K562 (cell line): ENCODE data around the gene TNK2. TPM values are rescaled to one million over a fixed set of nuclear protein-coding genes. Genes with fewer than 3 reads are reported as not detected.

ENCODE experiments used
- CBX2 ChIP-seq: fragments of 200-600 bp; sonication (generic); IDR thresholded peaks from one replicate; pipeline ENCODE4 v1.6.1; 2012; ENCODE audit warnings: mild to moderate bottlenecking, low read length, inconsistent platforms; ENCODE audit not compliant: insufficient read depth, poor library complexity, severe bottlenecking
- E2F6 ChIP-seq, 2 experiments: IDR thresholded peaks; 2 replicates each; pipeline ENCODE4 v1.6.1; 2011; ENCODE audit warnings: borderline replicate concordance in 1 of 2, control low read depth in 1 of 2, low read depth in 1 of 2, low read length in 1 of 2, mild to moderate bottlenecking in 1 of 2, mixed read lengths in 1 of 2, moderate library complexity in 1 of 2; ENCODE audit not compliant: insufficient read depth in 1 of 2, insufficient read length in 1 of 2, poor library complexity in 1 of 2, severe bottlenecking in 1 of 2; ENCODE audit errors: extremely low read depth in 1 of 2
- EP400 ChIP-seq: fragments of 450-650 bp; IDR thresholded peaks from 2 replicates; pipeline ENCODE4 v1.6.1; 2017; ENCODE audit warnings: antibody characterized with exemption, mild to moderate bottlenecking, moderate library complexity
- GABPA ChIP-seq: fragments of 200-800 bp; sonication (Bioruptor generic); conservative IDR thresholded peaks from 2 replicates; pipeline ENCODE4 v1.6.1; 2016; ENCODE audit warnings: low read depth, missing genetic modification characterization, missing compliant biosample characterization
- IFI16 ChIP-seq: fragments of 250-450 bp; sonication (Bioruptor Pico); IDR thresholded peaks from 2 replicates; pipeline ENCODE4 v2.1.2; 2022; ENCODE audit warnings: mild to moderate bottlenecking, inconsistent platforms
- KLF16 ChIP-seq: IDR thresholded peaks from 2 replicates; pipeline ENCODE4 v1.6.1; 2016; ENCODE audit warnings: antibody characterized with exemption
- MIER1 ChIP-seq: fragments of 450-650 bp; IDR thresholded peaks from 2 replicates; pipeline ENCODE4 v1.6.1; 2016; ENCODE audit warnings: antibody characterized with exemption, mild to moderate bottlenecking, low read depth
- NFIC ChIP-seq: fragments of 450-650 bp; IDR thresholded peaks from 2 replicates; pipeline ENCODE4 v1.6.1; 2017; ENCODE audit warnings: mild to moderate bottlenecking, inconsistent platforms
- RCOR1 ChIP-seq, 2 experiments: IDR thresholded peaks; 2 replicates each; pipeline ENCODE4 v1.6.1; 2012; ENCODE audit warnings: low read depth in 2 of 2, low read length in 2 of 2, borderline replicate concordance in 1 of 2, improper control_type of control experiment in 1 of 2
- SAP30 ChIP-seq: fragments of 200-600 bp; sonication (generic); IDR thresholded peaks from 2 replicates; pipeline ENCODE4 v1.6.1; 2012; ENCODE audit warnings: borderline replicate concordance, low read depth, mild to moderate bottlenecking, moderate library complexity, low read length, control low read depth, inconsistent platforms; ENCODE audit not compliant: insufficient read depth, poor library complexity, severe bottlenecking
- SMARCE1 ChIP-seq: fragments of 450-650 bp; IDR thresholded peaks from 2 replicates; pipeline ENCODE4 v1.7.1; 2016; ENCODE audit warnings: mild to moderate bottlenecking
- TAF1 ChIP-seq: IDR thresholded peaks from 2 replicates; pipeline ENCODE4 v1.6.1; 2011; ENCODE audit warnings: mild to moderate bottlenecking, low read length, moderate library complexity; ENCODE audit not compliant: insufficient read depth, control insufficient read depth, severe bottlenecking; ENCODE audit errors: extremely low read depth
- TOE1 ChIP-seq, 2 experiments: fragments of 450-650 bp in 1 of 2; sonication (generic) in 1 of 2; formaldehyde crosslinking in 1 of 2; IDR thresholded peaks; 2 replicates each; pipeline versions ENCODE4 v1.7.1 to v1.8.0; 2016 to 2022; ENCODE audit warnings: borderline replicate concordance in 2 of 2, mild to moderate bottlenecking in 2 of 2, antibody characterized with exemption in 1 of 2, inconsistent platforms in 1 of 2, low read depth in 1 of 2, missing genetic modification reagents in 1 of 2, moderate library complexity in 1 of 2
- U2AF2 ChIP-seq: fragments of 200-400 bp; formaldehyde crosslinking; optimal IDR thresholded peaks from 2 replicates; pipeline ENCODE3; 2017; ENCODE audit warnings: low read depth, mild to moderate bottlenecking, low read length
- USF1 ChIP-seq: sonication (generic); formaldehyde crosslinking; IDR thresholded peaks from 2 replicates; pipeline ENCODE4 v1.9.0; 2022; ENCODE audit warnings: mild to moderate bottlenecking, missing genetic modification reagents
- YY1 ChIP-seq, 3 experiments: IDR thresholded peaks; 2 replicates each; pipeline ENCODE4 v1.6.1; 2011; ENCODE audit warnings: low read length in 2 of 3, mild to moderate bottlenecking in 2 of 3, moderate library complexity in 2 of 3, borderline replicate concordance in 1 of 3, control low read depth in 1 of 3, low read depth in 1 of 3; ENCODE audit not compliant: insufficient read depth in 3 of 3, insufficient replicate concordance in 2 of 3, control insufficient read depth in 1 of 3, insufficient read length in 1 of 3; ENCODE audit errors: extremely low read depth in 1 of 3
- ZBED1 ChIP-seq: IDR thresholded peaks from 2 replicates; pipeline ENCODE4 v1.6.1; 2014
- ZFX ChIP-seq: sonication (generic); formaldehyde crosslinking; IDR thresholded peaks from 2 replicates; pipeline ENCODE4 v1.8.0; 2022; ENCODE audit warnings: mild to moderate bottlenecking, missing genetic modification reagents, moderate library complexity
- ZNF146 ChIP-seq: IDR thresholded peaks from one replicate; pipeline ENCODE4 v1.6.1; 2018; ENCODE audit warnings: missing compliant biosample characterization; ENCODE audit not compliant: unreplicated experiment
- ZNF217 ChIP-seq: sonication (generic); formaldehyde crosslinking; IDR thresholded peaks from 2 replicates; pipeline ENCODE4 v1.8.0; 2022; ENCODE audit warnings: mild to moderate bottlenecking, missing genetic modification reagents
- ZNF316 ChIP-seq: fragments of 450-650 bp; IDR thresholded peaks from 2 replicates; pipeline ENCODE4 v1.6.1; 2016
- ZNF740 ChIP-seq, 3 experiments: fragments of 200-800 bp in 1 of 3; sonication (Bioruptor generic) in 1 of 3; sonication (generic) in 1 of 3; formaldehyde crosslinking in 1 of 3; IDR thresholded peaks; 2 replicates each; pipeline versions ENCODE4 v1.6.1 to v1.8.0; 2016 to 2022; ENCODE audit warnings: mild to moderate bottlenecking in 2 of 3, missing compliant biosample characterization in 2 of 3, missing genetic modification characterization in 2 of 3, missing genetic modification reagents in 1 of 3
- polyA plus RNA-seq, 8 experiments: library from polyadenylated mRNA; depleted of rRNA in 4 of 8; stranded (reverse) in 5 of 8; unstranded in 3 of 8; fragments of >200 nt; fragmentation: Nextera tagmentation in 2 of 8; fragmentation: Illumina TruSeq in 1 of 8; extraction: Ambion mirVana in 2 of 8; extraction: Trizol in 1 of 8; gene quantifications; 2 replicates each; pipeline versions ENCODE4 v1.2.1 to v1.2.3, GENCODE V29; 2011 to 2014; ENCODE audit warnings: inconsistent platforms in 1 of 8, missing spikeins in 1 of 8
- total RNA-seq, 7 experiments: library from RNA; depleted of rRNA in 6 of 7; stranded (reverse); fragments of >200 nt in 6 of 7; fragmentation: Illumina TruSeq in 2 of 7; extraction: Trizol in 2 of 7; gene quantifications; 2 replicates each; pipeline versions ENCODE4 v1.2.1 to v1.2.3, GENCODE V29; 2011 to 2021; ENCODE audit warnings: low replicate concordance in 1 of 7

Gene TNK2
- total and polyA plus RNA-seq, 9 of the 15 experiments (the other 6 are each of a cell fraction or from before 2014, with no cell fraction given) = 0.03 to 33.8 (median 6.5) TPM

GRCh38 chr3:195909644-195910498 is 1.5 kb upstream of the TNK2 start (continued):
- TF ChIP-seq E2F6 (IDR thresholded peaks at IDR 0.05; ENCODE audit: borderline replicate concordance in 1 of 2, extremely low read depth in 1 of 2, insufficient read depth in 1 of 2, insufficient read length in 1 of 2, low read depth in 1 of 2, low read length in 1 of 2, poor library complexity in 1 of 2, severe bottlenecking in 1 of 2) = peak in 1 of 2 experiments; percentile 5
- no peak for TF ChIP-seq KLF16
- TF ChIP-seq ZNF217 = no peak
- TF ChIP-seq ZFX (CRISPR knock-in tag) = peak; percentile 98
- no peak for TF ChIP-seq ZBED1
- peak; percentile 56 for TF ChIP-seq TAF1
- TF ChIP-seq GABPA = 0 out of 2 replicates have a peak, but pooled peaks have one; percentile 18
- no peak for TF ChIP-seq EP400
- TF ChIP-seq NFIC = peak; percentile 19; the same call in 1 of the 2 replicates
- TF ChIP-seq RCOR1 (IDR thresholded peaks at IDR 0.05; ENCODE audit: borderline replicate concordance in 1 of 2, low read depth in 2 of 2, low read length in 2 of 2) = no peak
- no peak for TF ChIP-seq ZNF146 (CRISPR knock-in tag)
- TF ChIP-seq MIER1 = 0 out of 2 replicates have a peak, but pooled peaks have one; percentile 26
- no peak for TF ChIP-seq CBX2
- TF ChIP-seq TOE1 (IDR thresholded peaks at IDR 0.05; ENCODE audit: borderline replicate concordance) = peak; percentile 37; the same call in 1 of the 2 replicates
- TF ChIP-seq TOE1 (CRISPR knock-in tag; IDR thresholded peaks at IDR 0.05; ENCODE audit: borderline replicate concordance, low read depth) = no peak
- TF ChIP-seq YY1 (IDR thresholded peaks at IDR 0.05; ENCODE audit: borderline replicate concordance in 1 of 3, control insufficient read depth in 1 of 3, extremely low read depth in 1 of 3, insufficient read depth in 3 of 3, insufficient read length in 1 of 3, insufficient replicate concordance in 2 of 3, low read depth in 1 of 3, low read length in 2 of 3) = peak in 1 of 3 experiments; percentile 56
- peak; percentile 70; the same call in 1 of the 2 replicates for TF ChIP-seq ZNF740 (CRISPR knock-in tag; IDR thresholded peaks at IDR 0.05)
- TF ChIP-seq ZNF740 (tag; IDR thresholded peaks at IDR 0.05) = peak in 1 of 2 experiments; percentile 86; a peak in 2 of 4 replicates
- TF ChIP-seq SMARCE1 = 0 out of 2 replicates have a peak, but pooled peaks have one; percentile 14
- TF ChIP-seq USF1 (CRISPR knock-in tag) = no peak
- TF ChIP-seq ZNF316 = no peak
- TF ChIP-seq U2AF2 = no peak
- no peak for TF ChIP-seq SAP30
- TF ChIP-seq IFI16 (CRISPR knock-in tag) = no peak
